ENCODE results near the gene CACNA1H.
"Not testable (repeated sequence)": the region's sequence is repeated elsewhere in the genome, so short reads cannot be mapped to it uniquely, and the experiment has no call there.

The CACNA1H gene

GRCh38 chr16:1176280-1176897, 23.5 kb downstream of the CACNA1H start:
- DNase-seq, result no peak

- no peak for DNase-seq
Measured at GRCh38 chr16:1177053-1177452, 24.1 kb downstream of the CACNA1H start.

- no peak for DNase-seq
Measured at GRCh38 chr16:1177750-1178149, 24.8 kb downstream of the CACNA1H start.

GRCh38 chr16:1178295-1178910, 25.5 kb downstream of the CACNA1H start:
- DNase-seq, result no peak

DNA sequence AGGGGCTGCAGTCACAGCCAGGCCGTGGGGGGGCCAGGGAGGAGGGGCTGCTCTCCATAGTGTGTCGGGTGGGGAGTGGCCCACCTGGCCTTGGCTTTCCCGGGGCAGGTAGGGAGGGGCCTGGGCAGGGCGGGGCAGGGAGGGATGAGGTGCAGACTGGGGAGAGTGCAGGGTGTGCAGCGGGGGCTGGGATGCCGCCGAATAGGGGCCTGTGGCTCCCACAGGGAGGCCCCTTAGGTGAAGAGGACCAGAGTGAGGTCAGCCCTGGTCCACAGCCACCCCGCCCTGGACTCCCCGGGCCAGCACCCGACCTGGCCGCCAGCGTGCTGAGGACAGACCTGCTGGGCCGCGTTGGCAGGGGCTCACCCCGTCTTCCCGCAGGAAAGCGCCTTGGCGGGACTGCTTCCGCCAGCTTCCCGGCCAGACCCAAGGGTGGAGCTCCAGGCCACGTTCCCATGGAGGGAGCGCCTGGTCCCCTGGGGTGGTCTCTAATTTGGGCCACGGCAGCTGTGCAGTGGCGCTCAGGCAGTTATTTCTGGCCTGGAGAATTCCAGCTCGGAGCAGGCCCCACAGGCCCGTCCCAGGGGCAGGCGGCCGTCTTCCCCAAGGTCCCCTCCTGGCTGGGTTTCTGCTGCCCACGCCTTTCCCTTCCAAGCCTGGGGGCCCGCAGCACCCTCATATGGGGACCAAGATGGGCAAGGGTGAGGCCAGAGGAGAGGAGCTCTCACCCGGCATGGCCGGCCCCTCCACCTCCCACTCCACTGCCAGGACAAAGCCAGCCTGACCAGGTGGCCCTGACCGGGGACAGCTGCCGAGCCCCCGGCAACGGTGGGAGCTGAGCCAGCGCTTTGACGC, 27.9 kb downstream of the CACNA1H start:
- DNase-seq, result no peak

DNA sequence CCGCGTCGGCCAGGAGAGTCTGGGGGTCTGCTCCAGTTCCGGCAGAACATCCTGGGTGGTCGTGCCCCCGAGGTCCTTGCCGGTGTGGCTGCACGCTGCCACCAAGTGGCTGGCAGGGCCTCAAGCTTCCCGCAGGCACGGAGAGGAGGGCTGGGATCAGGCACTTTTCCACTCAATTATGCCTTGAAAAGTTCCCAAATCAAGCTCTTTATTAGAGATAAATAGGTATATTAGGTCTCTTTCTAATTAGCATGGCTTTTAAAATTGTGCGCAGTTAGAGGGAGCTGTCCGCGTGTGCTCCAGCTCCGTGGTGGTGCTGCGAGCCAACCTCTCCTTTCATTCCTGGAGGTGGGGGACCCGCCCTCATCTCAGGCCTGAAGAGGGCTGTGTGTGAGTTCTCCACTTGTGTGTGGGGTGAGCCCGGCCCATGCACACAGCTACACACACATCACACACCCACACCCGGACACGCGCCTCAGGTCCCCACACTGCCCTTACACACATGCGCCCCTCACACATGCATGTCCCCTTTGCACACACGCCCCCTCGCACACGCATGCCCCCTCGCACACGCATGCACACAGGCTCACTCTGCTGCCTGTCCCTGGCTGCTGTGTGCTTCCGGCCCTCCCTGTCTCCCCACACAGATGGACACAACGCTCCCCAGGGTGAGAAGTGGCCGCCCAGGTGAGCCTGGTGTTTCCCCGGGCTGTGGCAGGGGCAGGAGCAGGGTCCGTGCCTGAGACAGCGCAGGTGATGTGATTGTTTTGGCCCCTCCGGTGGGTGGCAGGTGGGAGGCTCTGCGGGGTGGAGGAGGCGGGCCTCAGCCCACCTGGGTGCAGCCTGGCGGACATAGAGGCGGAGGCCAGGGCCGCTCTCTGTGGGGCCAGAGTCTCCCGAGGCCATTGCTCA, 28.8 kb downstream of the CACNA1H start:
- no peak for DNase-seq

DNA sequence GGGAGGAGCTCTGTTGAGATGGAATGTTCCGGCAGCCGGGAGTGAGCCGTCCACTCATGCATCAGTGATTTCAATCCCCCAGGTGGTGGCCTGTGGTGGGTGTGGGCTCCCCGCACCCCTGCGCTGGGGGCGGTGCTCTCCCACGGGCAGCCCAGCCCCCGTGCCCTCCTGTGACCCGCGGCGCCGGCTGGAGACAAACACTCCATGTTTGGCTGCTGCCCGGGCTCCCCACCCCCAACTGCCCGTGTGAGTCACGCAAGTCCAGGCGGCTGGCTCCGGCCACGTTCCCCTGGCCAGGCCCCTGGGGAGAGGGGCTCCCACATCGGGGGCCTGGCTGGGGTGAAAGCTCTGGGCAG, 29.4 kb downstream of the CACNA1H start:
- no peak for DNase-seq

- DNase-seq, result peak; percentile 59
Measured at GRCh38 chr16:1182950-1183907, 30.3 kb downstream of the CACNA1H start.

GRCh38 chr16:1184156-1184868, 31.4 kb downstream of the CACNA1H start:
- DNase-seq, result no peak

GRCh38 chr16:1184980-1185379, 32.1 kb downstream of the CACNA1H start:
- no peak for DNase-seq

DNA sequence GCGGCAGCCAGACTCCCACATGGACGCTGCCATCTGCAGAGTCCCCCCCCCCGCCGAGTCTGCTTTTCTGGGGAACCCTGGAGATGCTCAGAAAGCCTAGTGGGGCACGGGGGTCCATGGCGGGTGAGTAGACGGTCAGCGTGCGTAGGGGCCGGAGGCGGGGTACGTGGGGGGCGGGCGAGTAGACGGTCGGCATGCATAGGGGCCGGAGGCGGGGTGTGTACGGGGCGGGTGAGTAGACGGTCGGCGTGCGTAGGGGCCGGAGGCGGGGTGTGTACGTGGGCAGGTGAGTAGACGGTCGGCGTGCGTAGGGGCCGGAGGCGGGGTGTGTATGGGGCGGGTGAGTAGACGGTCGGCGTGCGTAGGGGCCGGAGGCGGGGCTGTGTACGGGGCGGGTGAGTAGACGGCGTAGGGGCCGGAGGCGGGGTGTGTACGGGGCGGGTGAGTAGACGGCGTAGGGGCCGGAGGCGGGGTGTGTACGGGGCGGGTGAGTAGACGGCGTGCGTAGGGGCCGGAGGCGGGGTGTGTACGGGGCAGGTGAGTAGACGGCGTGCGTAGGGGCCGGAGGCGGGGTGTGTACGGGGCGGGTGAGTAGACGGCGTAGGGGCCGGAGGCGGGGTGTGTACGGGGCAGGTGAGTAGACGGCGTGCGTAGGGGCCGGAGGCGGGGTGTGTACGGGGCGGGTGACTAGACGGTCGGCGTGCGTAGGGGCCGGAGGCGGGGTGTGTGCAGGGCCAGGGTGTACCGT, 32.7 kb downstream of the CACNA1H start:
- not testable (repeated sequence) for DNase-seq

DNA sequence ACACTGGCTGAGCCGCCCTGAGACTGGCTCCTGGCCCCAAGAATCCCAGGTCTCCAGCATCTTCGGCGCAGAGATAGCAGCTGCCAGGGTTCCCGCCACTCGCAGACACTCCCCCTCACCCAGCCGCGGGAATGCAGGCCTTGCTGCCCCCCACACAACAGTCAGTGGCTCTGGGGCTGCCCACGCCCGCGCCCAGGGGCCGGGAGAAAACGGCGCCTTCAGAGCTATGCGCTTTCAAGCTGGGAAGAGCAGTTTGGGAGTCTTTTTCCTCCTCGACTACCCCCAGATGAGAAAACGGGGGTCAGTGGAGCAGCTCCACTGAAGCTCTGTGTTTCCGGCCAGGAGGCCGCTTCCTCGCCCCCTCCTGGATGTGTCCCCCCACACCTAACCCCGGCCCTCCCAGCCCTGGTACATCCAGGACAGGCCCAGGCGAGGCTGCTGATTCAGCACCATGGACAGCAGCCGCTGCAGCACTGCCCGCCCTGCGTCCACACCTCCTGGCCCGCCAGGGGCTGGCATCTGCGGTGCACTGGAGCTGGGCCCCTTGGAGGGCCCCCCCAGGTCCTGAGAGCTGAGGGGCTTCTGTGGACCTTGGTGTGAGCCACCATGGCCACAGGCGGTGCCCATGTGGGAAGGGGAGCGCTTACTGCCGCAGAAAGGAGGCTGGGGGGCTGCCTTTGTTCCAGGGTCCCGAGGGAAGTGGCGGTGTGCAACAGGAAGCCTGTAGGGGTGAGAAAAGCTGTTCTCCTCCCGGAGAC, 35.7 kb downstream of the CACNA1H start:
- no peak for DNase-seq

DNA sequence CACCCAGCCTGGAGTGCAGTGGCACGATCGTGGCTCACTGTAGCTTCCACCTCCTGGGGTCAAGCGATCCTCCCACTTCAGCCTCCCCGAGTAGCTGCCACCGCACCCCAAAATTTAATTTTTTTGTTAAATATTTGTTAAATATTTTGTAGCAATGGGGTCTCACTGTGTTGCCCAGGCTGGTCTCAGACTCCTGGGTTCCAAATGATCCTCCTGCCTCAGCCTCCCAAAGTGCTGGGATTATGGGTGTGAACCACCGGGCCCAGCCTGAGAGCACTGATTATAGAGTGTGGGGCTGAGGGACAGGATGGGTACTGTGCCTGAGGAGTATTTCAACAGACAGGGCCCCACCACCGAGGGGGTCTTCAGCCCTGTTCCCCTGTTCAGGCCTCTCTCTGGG, 36.5 kb downstream of the CACNA1H start:
- no peak for DNase-seq

DNA sequence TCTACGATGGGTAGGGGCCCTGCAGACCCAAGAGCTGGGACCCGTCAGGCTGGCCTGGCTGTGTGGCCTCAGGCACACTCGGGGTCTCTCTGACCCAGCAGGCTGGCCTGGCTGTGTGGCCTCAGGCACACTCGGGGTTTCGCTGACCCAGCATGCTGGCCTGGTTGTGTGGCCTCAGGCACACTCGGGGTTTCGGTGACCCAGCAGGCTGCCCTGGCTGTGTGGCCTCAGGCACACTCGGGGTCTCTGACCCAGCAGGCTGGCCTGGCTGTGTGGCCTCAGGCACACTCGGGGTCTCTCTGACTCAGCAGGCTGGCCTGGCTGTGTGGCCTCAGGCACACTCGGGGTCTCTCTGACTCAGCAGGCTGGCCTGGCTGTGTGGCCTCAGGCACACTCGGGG, 37.9 kb downstream of the CACNA1H start:
- DNase-seq, result not testable (repeated sequence)

DNA sequence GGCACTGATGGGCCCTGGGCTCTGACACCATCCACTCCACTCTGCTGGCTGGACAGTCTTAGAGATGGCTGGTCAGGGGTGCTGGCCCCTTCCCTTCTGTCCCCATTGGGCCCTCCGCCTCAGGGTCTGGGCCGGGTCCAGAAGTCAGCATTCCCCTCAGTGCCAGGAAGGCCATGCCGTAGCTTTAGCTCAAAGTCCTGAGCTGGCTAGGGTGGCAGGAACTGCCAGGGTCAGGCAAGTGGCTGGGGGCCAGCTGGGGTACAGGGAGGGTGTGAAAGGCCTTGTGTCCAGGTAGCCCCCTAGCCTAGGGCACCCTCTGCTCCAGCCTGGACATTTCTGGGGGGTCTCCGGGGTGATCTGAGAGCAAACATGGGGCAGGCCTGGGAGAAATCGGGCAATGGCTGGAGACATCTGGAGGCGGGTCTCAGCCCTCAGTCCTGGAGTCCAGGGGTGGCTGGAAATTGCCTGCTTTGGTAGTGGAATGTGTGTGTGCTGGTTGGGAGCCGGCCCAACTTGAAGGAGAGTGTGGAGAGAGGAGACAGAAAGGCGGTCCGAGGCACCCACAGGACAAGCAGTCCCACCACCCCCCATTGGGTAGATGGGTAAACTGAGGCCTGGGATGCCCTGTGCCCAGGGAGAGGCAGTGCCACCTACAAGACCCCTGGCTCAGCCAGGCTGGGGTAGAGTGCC, 39.6 kb downstream of the CACNA1H start:
- no peak for DNase-seq

- DNase-seq, result peak; percentile 21
Measured at GRCh38 chr16:1193143-1193824, 40.4 kb downstream of the CACNA1H start.

GRCh38 chr16:1193825-1194581, 41.1 kb downstream of the CACNA1H start:
- DNase-seq, result no peak
